Activated naive CD4-positive, alpha-beta T cell treated with anti-CD3 and anti-CD28 coated beads, Interleukin-2, amount 10 ng/mL, durations not matched to agents 7 days and 5 days (primary cell): ENCODE data around the gene SLC7A11.

Experiments
- CTCF ChIA-PET: fragments of 350-600 bp; sonication (Branson Sonifier 250); formaldehyde crosslinking; loops from one replicate; lab custom pipeline; 2021; ENCODE audit warnings: antibody characterized with exemption; lab: Charles Lee
- DNase-seq: peaks from one replicate; pipeline ENCODE4 v3.0.0-alpha.2; 2020
- H3K27ac Mint-ChIP-seq: one replicate; pipeline ENCODE4 v1.8.0; 2021; ENCODE audit warnings: mild to moderate bottlenecking, moderate library complexity, mixed read lengths
- H3K27me3 Mint-ChIP-seq: one replicate; pipeline ENCODE4 v1.8.0; 2021; ENCODE audit warnings: mild to moderate bottlenecking, mixed read lengths
- H3K36me3 Mint-ChIP-seq: one replicate; pipeline ENCODE4 v1.8.0; 2021; ENCODE audit warnings: mixed read lengths
- H3K4me1 Mint-ChIP-seq: one replicate; pipeline ENCODE4 v1.8.0; 2021; ENCODE audit warnings: mixed read lengths
- H3K4me3 Mint-ChIP-seq: one replicate; pipeline ENCODE4 v1.8.0; 2021; ENCODE audit warnings: mild to moderate bottlenecking, moderate library complexity, mixed read lengths
- H3K9me3 Mint-ChIP-seq: one replicate; pipeline ENCODE4 v1.8.0; 2021; ENCODE audit warnings: mixed read lengths

SLC7A11 gene

GRCh38 chr4:138182838-138183426, 59.2 kb downstream of the SLC7A11 start:
- no peaks in the 10 kb centered on the region for H3K36me3 Mint-ChIP-seq
- no peaks in the 10 kb centered on the region for H3K27me3 Mint-ChIP-seq
- CTCF ChIA-PET = interaction anchor here (1.4 kb wide), 1 partner anchor 9 kb away, joined by 3 read pairs; no protein-coding TSS in a partner anchor
- H3K4me1 Mint-ChIP-seq = no peaks in the 10 kb centered on the region
- H3K4me3 Mint-ChIP-seq = no peak overlapping the region
- no peaks in the 10 kb centered on the region for H3K9me3 Mint-ChIP-seq
- no peak for DNase-seq
- H3K27ac Mint-ChIP-seq = no peak overlapping the region

- no peaks in the 10 kb centered on the region for H3K27me3 Mint-ChIP-seq
- no peaks in the 10 kb centered on the region for H3K9me3 Mint-ChIP-seq
- no peaks in the 10 kb centered on the region for H3K4me1 Mint-ChIP-seq
Measured at GRCh38 chr4:138181287-138181686, 60.9 kb downstream of the SLC7A11 start.

GRCh38 chr4:138178566-138178965, 63.6 kb downstream of the SLC7A11 start:
- CTCF ChIA-PET = no interaction called here
- Mint-ChIP-seq H3K27ac (no peak overlapping the region), H3K9me3 (no peaks in the 10 kb centered on the region), H3K27me3 (no peaks in the 10 kb centered on the region), H3K4me3 (no peak overlapping the region), H3K36me3 (no peaks in the 10 kb centered on the region), H3K4me1 (no peaks in the 10 kb centered on the region)
- no peak for DNase-seq

More at GRCh38 chr4:138181287-138181686, 60.9 kb downstream of the SLC7A11 start:
- H3K27ac Mint-ChIP-seq = no peak overlapping the region
- H3K36me3 Mint-ChIP-seq = no peaks in the 10 kb centered on the region
- no peak overlapping the region for H3K4me3 Mint-ChIP-seq
- no peak for DNase-seq
- CTCF ChIA-PET = no interaction called here

GRCh38 chr4:138177278-138177968, 64.7 kb downstream of the SLC7A11 start:
- Mint-ChIP-seq H3K9me3 (no peaks in the 10 kb centered on the region), H3K27me3 (no peaks in the 10 kb centered on the region), H3K36me3 (no peaks in the 10 kb centered on the region), H3K27ac (no peak overlapping the region), H3K4me3 (no peak overlapping the region), H3K4me1 (no peaks in the 10 kb centered on the region)
- no peak for DNase-seq
- CTCF ChIA-PET = no interaction called here

GRCh38 chr4:138174981-138175794, 67.0 kb downstream of the SLC7A11 start:
- Mint-ChIP-seq H3K4me1 (no peaks in the 10 kb centered on the region), H3K27ac (no peak overlapping the region), H3K9me3 (no peaks in the 10 kb centered on the region), H3K27me3 (no peaks in the 10 kb centered on the region), H3K4me3 (no peak overlapping the region), H3K36me3 (no peaks in the 10 kb centered on the region)
- DNase-seq = no peak
- CTCF ChIA-PET = no interaction called here

- Mint-ChIP-seq H3K27ac (no peak overlapping the region), H3K4me3 (no peak overlapping the region), H3K27me3 (no peaks in the 10 kb centered on the region), H3K4me1 (no peaks in the 10 kb centered on the region), H3K9me3 (no peaks in the 10 kb centered on the region), H3K36me3 (no peaks in the 10 kb centered on the region)
- DNase-seq = no peak
- CTCF ChIA-PET = no interaction called here
Measured at GRCh38 chr4:138164208-138164607, 77.9 kb downstream of the SLC7A11 start.

GRCh38 chr4:138163171-138163570, 79.0 kb downstream of the SLC7A11 start:
- CTCF ChIA-PET = interaction anchor here (0.6 kb wide), 1 partner anchor 1063 kb away, joined by 4 read pairs; no protein-coding TSS in a partner anchor
- Mint-ChIP-seq H3K27me3 (no peaks in the 10 kb centered on the region), H3K9me3 (no peaks in the 10 kb centered on the region), H3K4me3 (no peak overlapping the region), H3K27ac (no peak overlapping the region), H3K4me1 (no peaks in the 10 kb centered on the region), H3K36me3 (no peaks in the 10 kb centered on the region)
- DNase-seq = no peak

- no peaks in the 10 kb centered on the region for H3K9me3 Mint-ChIP-seq
- CTCF ChIA-PET = interaction anchor here (0.6 to 1.5 kb wide), 2 partner anchors 10 to 1064 kb away, joined by 3 to 4 read pairs; no protein-coding TSS in a partner anchor
- H3K36me3 Mint-ChIP-seq = no peaks in the 10 kb centered on the region
- no peaks in the 10 kb centered on the region for H3K4me1 Mint-ChIP-seq
- no peaks in the 10 kb centered on the region for H3K27me3 Mint-ChIP-seq
- H3K4me3 Mint-ChIP-seq = no peak overlapping the region
- DNase-seq = no peak
- no peak overlapping the region for H3K27ac Mint-ChIP-seq
Measured at GRCh38 chr4:138162259-138162658, 79.9 kb downstream of the SLC7A11 start.

- Mint-ChIP-seq H3K27ac (no peak overlapping the region), H3K4me1 (no peaks in the 10 kb centered on the region), H3K4me3 (no peak overlapping the region), H3K27me3 (no peaks in the 10 kb centered on the region), H3K36me3 (no peaks in the 10 kb centered on the region), H3K9me3 (no peaks in the 10 kb centered on the region)
- DNase-seq = no peak
- CTCF ChIA-PET = interaction anchor here (1.5 kb wide), 1 partner anchor 11 kb away, joined by 3 read pairs; no protein-coding TSS in a partner anchor
Measured at GRCh38 chr4:138161351-138161750, 80.8 kb downstream of the SLC7A11 start.

GRCh38 chr4:138158746-138159297, 83.3 kb downstream of the SLC7A11 start:
- Mint-ChIP-seq H3K9me3 (no peaks in the 10 kb centered on the region), H3K4me3 (no peak overlapping the region), H3K27ac (no peak overlapping the region), H3K36me3 (no peaks in the 10 kb centered on the region), H3K4me1 (no peaks in the 10 kb centered on the region), H3K27me3 (no peaks in the 10 kb centered on the region)
- DNase-seq = no peak
- CTCF ChIA-PET = no interaction called here

GRCh38 chr4:138140879-138141278, 101.3 kb downstream of the SLC7A11 start:
- no peak for DNase-seq
- Mint-ChIP-seq H3K27me3 (no peaks in the 10 kb centered on the region), H3K9me3 (no peaks in the 10 kb centered on the region), H3K27ac (no peak overlapping the region), H3K4me3 (no peak overlapping the region), H3K36me3 (no peaks in the 10 kb centered on the region), H3K4me1 (no peaks in the 10 kb centered on the region)
- CTCF ChIA-PET = no interaction called here

- Mint-ChIP-seq H3K4me1 (no peaks in the 10 kb centered on the region), H3K27ac (no peak overlapping the region), H3K27me3 (no peaks in the 10 kb centered on the region), H3K36me3 (no peaks in the 10 kb centered on the region), H3K4me3 (no peak overlapping the region), H3K9me3 (no peaks in the 10 kb centered on the region)
- CTCF ChIA-PET = interaction anchor here (0.6 kb wide), 1 partner anchor 884 kb away, joined by 3 read pairs; no protein-coding TSS in a partner anchor
- no peak for DNase-seq
Measured at GRCh38 chr4:138138774-138139173, 103.4 kb downstream of the SLC7A11 start.

- CTCF ChIA-PET = no interaction called here
- no peak for DNase-seq
- no peak overlapping the region for H3K27ac Mint-ChIP-seq
- H3K9me3 Mint-ChIP-seq = no peaks in the 10 kb centered on the region
- no peaks in the 10 kb centered on the region for H3K36me3 Mint-ChIP-seq
- H3K4me3 Mint-ChIP-seq = no peak overlapping the region
- no peaks in the 10 kb centered on the region for H3K4me1 Mint-ChIP-seq
- H3K27me3 Mint-ChIP-seq = no peaks in the 10 kb centered on the region
Measured at GRCh38 chr4:138135610-138136009, 106.5 kb downstream of the SLC7A11 start.

- Mint-ChIP-seq H3K9me3 (peaks cover 3% of the 10 kb centered on the region), H3K36me3 (no peaks in the 10 kb centered on the region), H3K4me3 (no peak overlapping the region), H3K27ac (no peak overlapping the region), H3K27me3 (no peaks in the 10 kb centered on the region), H3K4me1 (no peaks in the 10 kb centered on the region)
- CTCF ChIA-PET = no interaction called here
- no peak for DNase-seq
Measured at GRCh38 chr4:138118270-138118669, 123.9 kb downstream of the SLC7A11 start.
